LNCaP clone FGC (cell line): Measurements from ENCODE around the gene KRTAP16-1.

Experiments used
- DNase-seq: peaks from one replicate; pipeline ENCODE4 v3.0.0-alpha.2; 2011; ENCODE audit warnings: low read depth
- H3K4me3 ChIP-seq: 2 replicates; pipeline ENCODE4 v1.5.1; 2011; ENCODE audit warnings: mild to moderate bottlenecking, low read depth, low read length, control low read depth
- TF ChIP-seq, protein P1 (sequence below): IDR thresholded peaks from 2 replicates; pipeline ENCODE4 v1.5.1; 2012; ENCODE audit warnings: mild to moderate bottlenecking; ENCODE audit not compliant: control insufficient read depth, insufficient read depth; ENCODE audit errors: extremely low read depth

KRTAP16-1 gene

GRCh38 chr17:41334385-41335305 is 25.5 kb upstream of the KRTAP16-1 start:
- TF ChIP-seq, protein P1, sequence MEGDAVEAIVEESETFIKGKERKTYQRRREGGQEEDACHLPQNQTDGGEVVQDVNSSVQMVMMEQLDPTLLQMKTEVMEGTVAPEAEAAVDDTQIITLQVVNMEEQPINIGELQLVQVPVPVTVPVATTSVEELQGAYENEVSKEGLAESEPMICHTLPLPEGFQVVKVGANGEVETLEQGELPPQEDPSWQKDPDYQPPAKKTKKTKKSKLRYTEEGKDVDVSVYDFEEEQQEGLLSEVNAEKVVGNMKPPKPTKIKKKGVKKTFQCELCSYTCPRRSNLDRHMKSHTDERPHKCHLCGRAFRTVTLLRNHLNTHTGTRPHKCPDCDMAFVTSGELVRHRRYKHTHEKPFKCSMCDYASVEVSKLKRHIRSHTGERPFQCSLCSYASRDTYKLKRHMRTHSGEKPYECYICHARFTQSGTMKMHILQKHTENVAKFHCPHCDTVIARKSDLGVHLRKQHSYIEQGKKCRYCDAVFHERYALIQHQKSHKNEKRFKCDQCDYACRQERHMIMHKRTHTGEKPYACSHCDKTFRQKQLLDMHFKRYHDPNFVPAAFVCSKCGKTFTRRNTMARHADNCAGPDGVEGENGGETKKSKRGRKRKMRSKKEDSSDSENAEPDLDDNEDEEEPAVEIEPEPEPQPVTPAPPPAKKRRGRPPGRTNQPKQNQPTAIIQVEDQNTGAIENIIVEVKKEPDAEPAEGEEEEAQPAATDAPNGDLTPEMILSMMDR = no peak
- DNase-seq = no peak
- no peak overlapping the region for H3K4me3 ChIP-seq

DNA sequence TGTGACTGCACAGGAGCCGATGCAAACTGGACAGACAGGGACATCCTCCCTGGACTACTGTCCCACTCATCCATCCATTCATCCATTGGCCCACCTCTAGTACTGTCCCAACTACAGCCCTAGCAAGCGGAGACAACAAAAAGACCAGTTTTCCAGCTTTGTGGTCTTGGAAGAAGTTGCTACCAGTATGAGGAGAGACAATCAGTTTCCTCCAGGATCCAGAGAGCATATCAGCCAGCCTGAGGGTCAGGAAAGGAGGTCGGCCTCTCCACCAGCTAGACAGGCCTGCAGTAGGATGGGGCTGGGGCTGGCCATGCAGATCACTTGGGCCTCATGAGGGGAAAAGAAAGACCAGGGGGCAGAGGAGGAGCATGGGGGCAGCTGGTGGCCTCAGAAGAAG is 24.7 kb upstream of the KRTAP16-1 start:
- no peak for DNase-seq

DNA sequence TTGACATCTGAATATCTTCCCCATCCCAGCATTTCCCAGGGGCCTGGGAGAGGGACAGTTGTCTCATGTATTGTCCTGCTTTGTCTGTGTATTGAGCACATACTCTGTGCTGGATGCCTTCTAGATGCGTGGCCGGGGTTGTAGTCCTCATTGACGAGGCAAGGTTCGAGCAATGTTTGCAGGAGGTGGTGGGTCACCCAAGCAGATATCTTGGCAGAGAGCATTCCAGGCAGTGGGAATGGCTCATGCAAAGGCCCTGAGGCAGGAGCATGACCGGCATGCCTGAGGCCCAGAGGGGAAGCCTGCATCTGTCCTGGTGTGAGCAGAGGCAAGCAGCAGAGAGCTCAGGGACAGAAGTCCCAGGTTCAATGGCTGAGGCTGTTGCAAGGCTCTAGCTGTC is 24.0 kb upstream of the KRTAP16-1 start:
- H3K4me3 ChIP-seq = no peak overlapping the region
- TF ChIP-seq, protein P1 = no peak
- DNase-seq = no peak

More for the DNA sequence above, 24.7 kb upstream of the KRTAP16-1 start:
- TF ChIP-seq, protein P1 = no peak
- no peak overlapping the region for H3K4me3 ChIP-seq

- TF ChIP-seq, protein P1 = no peak
Measured at GRCh38 chr17:41332239-41332638, 23.1 kb upstream of the KRTAP16-1 start.

GRCh38 chr17:41331606-41332005 is 22.5 kb upstream of the KRTAP16-1 start:
- no peak overlapping the region for H3K4me3 ChIP-seq
- TF ChIP-seq, protein P1 = no peak
- no peak for DNase-seq

More at GRCh38 chr17:41332239-41332638, 23.1 kb upstream of the KRTAP16-1 start:
- no peak for DNase-seq
- H3K4me3 ChIP-seq = no peak overlapping the region

DNA sequence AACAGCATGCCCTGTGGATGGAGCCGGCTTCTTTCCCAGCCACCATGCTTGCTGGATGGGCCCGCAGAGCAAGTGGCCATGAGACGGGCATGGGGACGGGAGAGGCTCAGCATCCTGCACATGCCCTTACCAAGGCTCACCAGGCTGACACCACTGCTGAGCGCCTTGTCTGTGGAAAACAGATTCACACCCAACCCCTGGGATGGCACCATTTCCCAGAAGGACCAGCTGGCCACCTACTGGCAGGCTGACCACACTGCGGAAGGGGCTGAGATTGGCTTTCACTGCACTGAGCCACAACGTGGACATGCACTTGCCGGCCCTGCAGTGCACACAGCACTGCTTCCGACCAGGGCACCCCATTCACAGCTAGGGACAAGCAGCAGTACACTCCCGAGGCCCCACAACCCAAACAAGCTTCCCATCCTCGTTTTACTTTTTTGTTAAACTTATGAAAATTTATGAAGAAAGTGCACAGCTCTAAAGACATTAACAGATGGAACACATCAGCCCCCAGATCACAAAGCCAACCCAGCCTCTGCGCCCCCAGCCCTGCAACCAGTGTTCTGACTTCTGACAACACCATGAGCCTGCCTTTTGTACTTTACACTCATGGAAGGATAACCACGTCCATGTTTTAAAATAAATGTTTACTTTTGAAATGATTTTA is 20.3 kb upstream of the KRTAP16-1 start:
- no peak for DNase-seq
- TF ChIP-seq, protein P1 = peak; percentile 99
- H3K4me3 ChIP-seq = no peak overlapping the region
